SK-N-SH treated with all-trans-retinoic acid at 6 μM for 48 hours (cell line): Measurements from ENCODE around the gene MIPOL1.

Experiments
- ATAC-seq: fragments of 200-7000 bp; cut with Tn5 transposase; 3 replicates; pipeline ENCODE4 v1.9.1; 2020; ENCODE audit warnings: mild to moderate bottlenecking, moderate library complexity
- ARNTL ChIP-seq: fragments of 450-650 bp; formaldehyde crosslinking; IDR thresholded peaks from 2 replicates; pipeline ENCODE4 v1.5.0; 2020; ENCODE audit warnings: low read depth, mild to moderate bottlenecking, moderate library complexity, borderline replicate concordance
- BACH2 ChIP-seq: fragments of 250-450 bp; sonication (Bioruptor Pico); IDR thresholded peaks from 2 replicates; pipeline ENCODE4 v1.9.0; 2021; ENCODE audit warnings: mild to moderate bottlenecking, borderline replicate concordance
- CREB5 ChIP-seq: fragments of 250-450 bp; sonication (Bioruptor Pico); IDR thresholded peaks from 2 replicates; pipeline ENCODE4 v1.5.1; 2020; ENCODE audit warnings: low read depth, mild to moderate bottlenecking, moderate library complexity
- CSDC2 ChIP-seq: fragments of 250-450 bp; sonication (Bioruptor Pico); IDR thresholded peaks from 2 replicates; pipeline ENCODE4 v1.5.0; 2020; ENCODE audit warnings: mild to moderate bottlenecking, moderate library complexity
- CSRNP3 ChIP-seq: fragments of 250-450 bp; sonication (Bioruptor Pico); IDR thresholded peaks from 2 replicates; pipeline ENCODE4 v1.5.1; 2021; ENCODE audit warnings: mild to moderate bottlenecking, moderate library complexity
- ESRRG ChIP-seq: fragments of 250-450 bp; sonication (Bioruptor Pico); IDR thresholded peaks from 2 replicates; pipeline ENCODE4 v1.6.1; 2021; ENCODE audit warnings: mild to moderate bottlenecking
- GLIS3 ChIP-seq: fragments of 250-450 bp; sonication (Bioruptor Pico); IDR thresholded peaks from 2 replicates; pipeline ENCODE4 v1.5.0; 2020; ENCODE audit warnings: mild to moderate bottlenecking, moderate library complexity
- ISL1 ChIP-seq: fragments of 250-450 bp; sonication (Bioruptor Pico); IDR thresholded peaks from 2 replicates; pipeline ENCODE4 v2.1.2; 2022; ENCODE audit warnings: mild to moderate bottlenecking, moderate library complexity
- OSR1 ChIP-seq: fragments of 250-450 bp; sonication (Bioruptor Pico); IDR thresholded peaks from 2 replicates; pipeline ENCODE4 v1.8.0; 2022; ENCODE audit warnings: moderate library complexity, mild to moderate bottlenecking, inconsistent platforms
- PPARA ChIP-seq: fragments of 250-450 bp; sonication (Bioruptor Pico); IDR thresholded peaks from 2 replicates; pipeline ENCODE4 v1.5.0; 2020; ENCODE audit warnings: mild to moderate bottlenecking, borderline replicate concordance
- RARB ChIP-seq: fragments of 250-450 bp; sonication (Bioruptor Pico); IDR thresholded peaks from 2 replicates; pipeline ENCODE4 v1.8.0; 2021; ENCODE audit warnings: mild to moderate bottlenecking, moderate library complexity
- SNAI2 ChIP-seq: fragments of 250-450 bp; sonication (Bioruptor Pico); IDR thresholded peaks from 2 replicates; pipeline ENCODE4 v1.5.0; 2020; ENCODE audit warnings: mild to moderate bottlenecking, moderate library complexity
- TCF4 ChIP-seq: fragments of 250-450 bp; sonication (Bioruptor Pico); IDR thresholded peaks from 2 replicates; pipeline ENCODE4 v1.8.0; 2021; ENCODE audit warnings: mild to moderate bottlenecking, moderate library complexity, borderline replicate concordance
- TOX ChIP-seq: fragments of 250-450 bp; sonication (Bioruptor Pico); IDR thresholded peaks from 2 replicates; pipeline ENCODE4 v1.8.0; 2021; ENCODE audit warnings: mild to moderate bottlenecking, moderate library complexity, borderline replicate concordance
- ZC3H10 ChIP-seq: fragments of 250-450 bp; sonication (Bioruptor Pico); IDR thresholded peaks from 2 replicates; pipeline ENCODE4 v1.5.1; 2021; ENCODE audit warnings: mild to moderate bottlenecking, moderate library complexity
- ZFP3 ChIP-seq: fragments of 250-450 bp; sonication (Bioruptor Pico); IDR thresholded peaks from 2 replicates; pipeline ENCODE4 v1.5.0; 2020; ENCODE audit warnings: mild to moderate bottlenecking, moderate library complexity
- ZNF565 ChIP-seq: fragments of 450-650 bp; formaldehyde crosslinking; conservative IDR thresholded peaks from 2 replicates; pipeline ENCODE4 v1.5.0; 2020; ENCODE audit warnings: low read depth, mild to moderate bottlenecking, moderate library complexity
- ZNF70 ChIP-seq: fragments of 450-650 bp; formaldehyde crosslinking; IDR thresholded peaks from 2 replicates; pipeline ENCODE4 v1.5.0; 2020; ENCODE audit warnings: mild to moderate bottlenecking, moderate library complexity
- ZNF8 ChIP-seq: fragments of 450-650 bp; formaldehyde crosslinking; IDR thresholded peaks from 2 replicates; pipeline ENCODE4 v1.5.0; 2020; ENCODE audit warnings: mild to moderate bottlenecking, moderate library complexity
- TF ChIP-seq, protein P1 (sequence below): fragments of 250-450 bp; sonication (Bioruptor Pico); IDR thresholded peaks from 2 replicates; pipeline ENCODE4 v1.8.0; 2021; ENCODE audit warnings: low read depth, mild to moderate bottlenecking, moderate library complexity, borderline replicate concordance
- TF ChIP-seq, protein P2 (sequence below): fragments of 250-450 bp; sonication (Bioruptor Pico); IDR thresholded peaks from 2 replicates; pipeline ENCODE4 v1.5.0; 2020; ENCODE audit warnings: mild to moderate bottlenecking, moderate library complexity

MIPOL1 gene

GRCh38 chr14:37165794-37166193 is 31.9 kb upstream of the MIPOL1 start (continued):
- TF ChIP-seq, protein P1, sequence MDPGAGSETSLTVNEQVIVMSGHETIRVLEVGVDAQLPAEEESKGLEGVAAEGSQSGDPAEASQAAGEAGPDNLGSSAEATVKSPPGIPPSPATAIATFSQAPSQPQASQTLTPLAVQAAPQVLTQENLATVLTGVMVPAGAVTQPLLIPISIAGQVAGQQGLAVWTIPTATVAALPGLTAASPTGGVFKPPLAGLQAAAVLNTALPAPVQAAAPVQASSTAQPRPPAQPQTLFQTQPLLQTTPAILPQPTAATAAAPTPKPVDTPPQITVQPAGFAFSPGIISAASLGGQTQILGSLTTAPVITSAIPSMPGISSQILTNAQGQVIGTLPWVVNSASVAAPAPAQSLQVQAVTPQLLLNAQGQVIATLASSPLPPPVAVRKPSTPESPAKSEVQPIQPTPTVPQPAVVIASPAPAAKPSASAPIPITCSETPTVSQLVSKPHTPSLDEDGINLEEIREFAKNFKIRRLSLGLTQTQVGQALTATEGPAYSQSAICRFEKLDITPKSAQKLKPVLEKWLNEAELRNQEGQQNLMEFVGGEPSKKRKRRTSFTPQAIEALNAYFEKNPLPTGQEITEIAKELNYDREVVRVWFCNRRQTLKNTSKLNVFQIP (CRISPR knock-in tag), result no peak
- no peak for TF ChIP-seq CREB5
- TF ChIP-seq ZC3H10 (CRISPR knock-in tag), result no peak

- TF ChIP-seq PPARA, result no peak
- no peak for TF ChIP-seq ZFP3 (CRISPR knock-in tag)
- TF ChIP-seq RARB (CRISPR knock-in tag), result no peak
- no peak for TF ChIP-seq ZC3H10 (CRISPR knock-in tag)
- TF ChIP-seq ZNF565 (CRISPR knock-in tag), result no peak
- no peak for TF ChIP-seq TCF4
- TF ChIP-seq, protein P2, sequence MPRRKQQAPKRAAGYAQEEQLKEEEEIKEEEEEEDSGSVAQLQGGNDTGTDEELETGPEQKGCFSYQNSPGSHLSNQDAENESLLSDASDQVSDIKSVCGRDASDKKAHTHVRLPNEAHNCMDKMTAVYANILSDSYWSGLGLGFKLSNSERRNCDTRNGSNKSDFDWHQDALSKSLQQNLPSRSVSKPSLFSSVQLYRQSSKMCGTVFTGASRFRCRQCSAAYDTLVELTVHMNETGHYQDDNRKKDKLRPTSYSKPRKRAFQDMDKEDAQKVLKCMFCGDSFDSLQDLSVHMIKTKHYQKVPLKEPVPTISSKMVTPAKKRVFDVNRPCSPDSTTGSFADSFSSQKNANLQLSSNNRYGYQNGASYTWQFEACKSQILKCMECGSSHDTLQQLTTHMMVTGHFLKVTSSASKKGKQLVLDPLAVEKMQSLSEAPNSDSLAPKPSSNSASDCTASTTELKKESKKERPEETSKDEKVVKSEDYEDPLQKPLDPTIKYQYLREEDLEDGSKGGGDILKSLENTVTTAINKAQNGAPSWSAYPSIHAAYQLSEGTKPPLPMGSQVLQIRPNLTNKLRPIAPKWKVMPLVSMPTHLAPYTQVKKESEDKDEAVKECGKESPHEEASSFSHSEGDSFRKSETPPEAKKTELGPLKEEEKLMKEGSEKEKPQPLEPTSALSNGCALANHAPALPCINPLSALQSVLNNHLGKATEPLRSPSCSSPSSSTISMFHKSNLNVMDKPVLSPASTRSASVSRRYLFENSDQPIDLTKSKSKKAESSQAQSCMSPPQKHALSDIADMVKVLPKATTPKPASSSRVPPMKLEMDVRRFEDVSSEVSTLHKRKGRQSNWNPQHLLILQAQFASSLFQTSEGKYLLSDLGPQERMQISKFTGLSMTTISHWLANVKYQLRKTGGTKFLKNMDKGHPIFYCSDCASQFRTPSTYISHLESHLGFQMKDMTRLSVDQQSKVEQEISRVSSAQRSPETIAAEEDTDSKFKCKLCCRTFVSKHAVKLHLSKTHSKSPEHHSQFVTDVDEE (CRISPR knock-in tag), result no peak
- no peak for TF ChIP-seq OSR1 (CRISPR knock-in tag)
- TF ChIP-seq BACH2 (CRISPR knock-in tag), result no peak
- no peak for TF ChIP-seq SNAI2 (CRISPR knock-in tag)
- TF ChIP-seq ISL1 (CRISPR knock-in tag), result no peak
- no peak for TF ChIP-seq ARNTL (CRISPR knock-in tag)
- ATAC-seq, result no peak
Observed at GRCh38 chr14:37167151-37168047, 30.3 kb upstream of the MIPOL1 start.

- no peak for ATAC-seq
- TF ChIP-seq TCF4, result no peak
- TF ChIP-seq GLIS3 (CRISPR knock-in tag), result no peak
- TF ChIP-seq ZC3H10 (CRISPR knock-in tag), result no peak
- TF ChIP-seq ZNF8 (CRISPR knock-in tag), result no peak
- no peak for TF ChIP-seq ZFP3 (CRISPR knock-in tag)
- TF ChIP-seq ARNTL (CRISPR knock-in tag), result no peak
- TF ChIP-seq TOX (CRISPR knock-in tag), result no peak
- no peak for TF ChIP-seq SNAI2 (CRISPR knock-in tag)
- TF ChIP-seq OSR1 (CRISPR knock-in tag), result no peak
Observed at GRCh38 chr14:37168721-37169120, 29.0 kb upstream of the MIPOL1 start.

GRCh38 chr14:37170237-37170636 is 27.5 kb upstream of the MIPOL1 start:
- no peak for ATAC-seq
- TF ChIP-seq OSR1 (CRISPR knock-in tag) (no peak), PPARA (no peak), ARNTL (CRISPR knock-in tag) (no peak), ESRRG (CRISPR knock-in tag) (no peak), ZNF8 (CRISPR knock-in tag) (no peak), CSRNP3 (CRISPR knock-in tag) (no peak), GLIS3 (CRISPR knock-in tag) (no peak), TOX (CRISPR knock-in tag) (no peak), ZNF565 (CRISPR knock-in tag) (no peak), CREB5 (no peak), RARB (CRISPR knock-in tag) (no peak), ZC3H10 (CRISPR knock-in tag) (no peak), ISL1 (CRISPR knock-in tag) (no peak), BACH2 (CRISPR knock-in tag) (no peak), CSDC2 (no peak), ZNF70 (no peak), ZFP3 (CRISPR knock-in tag) (no peak)
- TF ChIP-seq, protein P2 (CRISPR knock-in tag), result no peak
